ENCODE results near the gene RAB30. TPM values are rescaled to one million over a fixed set of nuclear protein-coding genes. Genes with fewer than 3 reads are reported as not detected.
"Not testable (repeated sequence)": the region's sequence is repeated elsewhere in the genome, so short reads cannot be mapped to it uniquely, and the experiment has no call there.

The RAB30 gene
- total RNA-seq, 1 donor from 2014 or later, result 14.8 TPM

DNA sequence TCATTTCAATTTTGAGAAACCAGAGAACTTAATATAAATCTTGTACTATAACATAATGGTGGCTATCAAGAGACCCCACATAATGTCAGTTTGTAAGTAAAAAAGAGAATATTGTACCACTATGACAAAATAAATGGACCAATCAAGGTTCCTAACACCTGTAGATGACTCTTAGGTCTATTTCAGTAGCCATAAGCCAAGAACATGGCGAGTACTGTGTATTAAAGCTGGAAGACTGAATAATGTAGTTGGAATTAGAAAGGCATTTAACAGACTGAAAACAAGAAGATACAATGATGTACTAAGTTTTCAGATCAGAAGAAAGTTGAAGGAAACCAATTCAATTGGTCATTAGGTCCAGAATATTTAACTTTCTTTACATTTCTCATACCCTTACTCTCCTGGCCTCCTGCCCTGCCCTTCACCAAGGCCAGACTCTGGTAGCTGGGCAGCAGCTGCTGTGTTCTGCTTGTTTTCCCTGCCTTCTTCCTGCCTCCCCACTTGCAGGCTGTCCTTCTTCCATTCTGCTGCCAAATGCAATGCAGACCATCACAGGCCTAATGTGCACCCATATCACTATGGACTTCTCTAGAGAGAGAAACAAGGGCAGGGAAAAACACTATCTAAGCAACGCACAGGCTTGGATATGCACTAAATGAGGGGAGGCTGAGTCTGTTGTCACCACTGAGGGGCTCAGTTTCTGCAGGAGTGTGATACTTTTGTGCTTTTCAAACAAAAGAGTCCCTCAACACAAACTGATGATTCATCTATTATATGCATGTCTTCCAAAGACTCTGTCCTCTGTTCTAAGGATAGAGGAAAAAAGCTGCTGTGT lies 60.1 kb downstream of the RAB30 start:
- no peak for DNase-seq (ENCODE audit: low read depth, low spot score)

DNA sequence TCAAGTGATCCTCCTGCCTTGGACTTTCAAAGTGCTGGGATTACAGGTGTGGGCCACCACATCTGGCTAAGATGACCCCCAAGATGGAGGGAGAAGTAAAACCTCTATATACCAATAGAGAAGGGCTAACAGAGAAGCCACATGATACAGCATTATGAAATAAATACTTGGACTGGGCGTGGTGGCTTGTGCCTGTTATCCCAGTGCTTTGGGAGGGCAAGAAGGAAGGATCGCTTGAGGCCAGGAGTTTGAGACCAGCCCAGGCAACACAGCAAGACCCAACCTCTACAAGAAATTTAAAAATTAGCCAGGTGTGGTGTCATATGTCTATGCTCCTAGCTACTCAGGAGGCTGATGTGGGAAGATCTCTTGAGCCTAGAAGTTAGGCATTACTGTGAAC lies 61.7 kb downstream of the RAB30 start:
- DNase-seq (ENCODE audit: low read depth, low spot score), result no peak

DNA sequence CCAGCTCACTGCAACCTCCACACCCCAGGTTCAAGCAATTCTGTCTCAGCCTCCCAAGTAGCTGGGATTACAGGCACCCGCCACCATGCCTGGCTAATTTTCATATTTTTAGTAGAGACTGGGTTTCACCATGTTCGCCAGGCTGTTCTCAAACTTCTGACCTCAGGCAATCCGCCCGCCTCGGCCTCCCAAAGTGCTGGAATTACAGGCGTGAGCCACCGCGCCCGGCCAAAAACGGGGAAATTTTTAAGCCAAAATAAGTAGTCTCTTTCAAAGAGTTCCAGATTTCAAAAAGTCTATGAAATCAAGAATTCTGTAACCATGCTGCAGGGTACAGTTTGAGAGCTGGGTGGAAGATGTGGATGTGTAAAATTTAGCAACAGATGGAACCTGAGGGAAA lies 62.6 kb downstream of the RAB30 start:
- DNase-seq (ENCODE audit: low read depth, low spot score), result not testable (repeated sequence)

DNA sequence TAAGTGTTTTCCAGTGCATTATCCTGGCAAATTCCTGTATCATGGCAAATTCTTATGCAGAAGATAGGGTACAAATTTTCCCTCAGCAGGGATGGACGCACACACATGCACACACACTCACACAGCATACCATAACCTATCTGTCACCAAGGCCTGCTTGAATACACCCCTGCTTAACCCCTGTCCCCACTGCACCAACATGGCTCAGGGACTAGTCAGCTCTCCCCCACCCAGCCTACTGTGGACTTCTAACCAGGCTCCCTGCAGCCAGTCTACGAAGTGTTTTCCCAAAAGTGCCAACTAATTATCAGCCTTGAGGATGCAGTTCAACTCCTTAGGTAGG lies 63.1 kb downstream of the RAB30 start:
- no peak for DNase-seq (ENCODE audit: low read depth, low spot score)

DNA sequence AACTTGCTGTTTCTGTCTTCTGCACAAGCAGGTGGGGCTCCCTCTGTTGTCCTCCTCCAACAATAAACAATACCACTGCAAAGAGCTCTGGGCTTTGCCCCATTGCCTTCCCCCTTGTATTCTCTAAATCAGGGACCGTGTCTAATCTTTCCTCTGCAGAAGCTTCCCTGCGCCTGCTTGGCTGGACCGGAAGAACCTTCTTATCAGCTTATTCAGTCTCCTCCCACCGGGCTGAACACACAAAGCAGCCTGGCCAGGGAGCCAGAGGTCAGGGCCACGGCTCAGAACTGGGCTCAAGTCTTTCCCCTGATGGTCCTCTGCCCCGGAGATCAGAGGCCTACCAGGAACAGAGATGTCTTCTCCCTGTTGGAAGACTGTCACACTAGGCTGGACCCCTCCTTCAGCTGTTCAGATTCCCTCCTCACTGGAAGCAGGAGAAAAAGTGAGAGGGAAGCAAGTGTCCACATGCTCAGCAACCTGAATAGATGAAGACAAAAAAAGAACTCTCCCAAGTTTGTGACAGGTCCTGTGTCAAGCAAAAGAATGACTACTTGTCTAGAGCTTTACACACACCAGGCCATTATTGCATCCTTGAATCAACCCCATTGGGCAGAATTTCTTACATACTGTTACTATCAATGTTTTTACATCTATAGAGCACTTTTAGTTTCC lies 63.7 kb downstream of the RAB30 start:
- DNase-seq (ENCODE audit: low read depth, low spot score), result peak; percentile 80

DNA sequence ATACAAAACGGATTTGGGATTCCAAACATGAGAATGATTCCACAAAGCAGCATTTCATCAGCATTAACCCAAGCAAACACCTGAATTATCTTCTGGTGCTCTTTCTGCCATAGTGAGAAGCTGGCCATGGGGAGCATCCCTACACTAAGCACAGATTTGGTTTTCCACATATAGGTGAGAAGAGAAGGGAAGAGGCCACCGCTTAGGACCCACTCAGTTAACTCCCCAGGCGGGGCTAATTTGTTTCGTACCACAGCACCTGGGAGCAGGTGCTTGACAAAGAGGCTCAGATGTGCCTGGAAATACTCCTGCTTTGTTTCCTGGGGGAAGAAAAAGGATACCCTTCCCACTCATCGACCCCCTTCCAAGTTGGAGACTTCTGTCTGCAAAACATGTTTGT lies 64.2 kb downstream of the RAB30 start:
- DNase-seq (ENCODE audit: low read depth, low spot score), result no peak

DNA sequence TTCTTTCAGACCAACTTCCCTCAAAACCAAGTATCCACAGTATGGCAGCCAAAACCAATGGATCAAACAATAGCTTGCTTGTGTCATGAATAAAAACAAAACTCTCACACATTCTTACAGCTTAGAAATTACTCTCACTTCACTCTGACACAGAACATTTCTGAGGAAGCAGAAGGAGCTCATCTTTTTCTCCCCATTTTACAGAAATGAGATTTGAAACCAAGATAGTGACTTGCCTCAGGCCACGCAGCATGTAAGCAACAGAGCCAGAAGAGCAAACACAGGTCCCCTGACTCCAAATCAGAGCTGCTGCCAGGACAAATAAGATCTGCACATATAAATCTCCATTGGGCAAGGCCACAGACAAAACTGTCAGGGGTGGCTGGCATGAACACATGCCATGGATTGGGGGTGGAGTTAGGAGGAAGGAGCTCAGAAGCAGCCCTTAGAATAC lies 64.8 kb downstream of the RAB30 start:
- no peak for DNase-seq (ENCODE audit: low read depth, low spot score)

DNA sequence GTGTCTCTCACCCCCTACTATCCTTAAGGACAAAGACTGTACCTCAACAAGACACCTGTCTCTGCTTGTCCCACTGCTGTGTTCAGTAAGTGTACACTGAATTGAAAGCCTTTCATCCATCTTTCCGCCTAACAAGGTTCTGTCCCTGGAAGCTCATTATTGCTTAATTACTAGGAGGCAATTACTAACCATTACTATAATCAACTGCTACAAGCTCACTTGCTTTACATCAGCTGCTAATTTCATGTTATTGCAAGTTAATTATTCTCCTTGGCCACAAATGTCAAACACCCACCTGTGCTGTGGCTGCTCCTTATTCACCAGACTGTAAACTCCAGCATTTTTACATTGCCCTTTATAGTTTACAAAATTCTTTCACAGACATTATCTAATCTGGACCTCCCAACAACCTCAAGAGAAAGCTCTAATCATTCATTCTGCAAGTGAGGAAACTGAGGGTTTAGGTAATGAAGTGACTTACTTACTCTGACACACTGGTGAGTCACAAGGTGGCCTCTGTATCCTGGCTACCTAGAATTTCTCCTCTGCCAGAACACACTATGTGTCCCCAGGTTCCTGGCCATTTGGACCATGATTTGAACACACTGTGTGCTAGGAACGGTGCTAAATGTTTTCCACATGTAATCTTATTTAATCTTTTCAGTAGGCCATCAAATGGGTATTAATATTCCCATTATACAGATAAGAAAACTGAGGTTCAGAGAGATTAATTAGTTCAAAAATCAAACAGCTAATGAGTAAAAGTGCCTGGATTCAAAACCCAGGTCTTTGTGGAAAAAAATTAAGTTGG lies 66.7 kb downstream of the RAB30 start:
- no peak for DNase-seq (ENCODE audit: low read depth, low spot score)

DNA sequence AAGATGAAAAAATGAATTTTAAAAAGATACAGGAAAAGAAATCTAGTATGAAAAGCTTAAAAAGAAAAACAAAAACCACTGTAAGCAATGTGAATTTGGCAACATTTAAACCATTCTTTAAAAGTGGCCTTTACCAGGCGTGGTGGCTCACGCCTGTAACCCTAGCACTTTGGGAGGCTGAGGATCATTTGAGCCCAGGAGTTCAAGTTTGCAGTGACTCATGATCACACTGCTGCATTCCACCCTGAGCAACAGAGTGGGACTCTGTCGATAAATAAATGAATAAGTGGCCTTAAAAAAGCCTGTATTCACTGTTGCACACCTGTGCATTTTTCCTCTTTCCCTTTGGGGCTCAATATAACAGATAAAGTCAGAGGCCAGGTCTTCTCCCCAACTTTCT lies 69.2 kb downstream of the RAB30 start:
- DNase-seq (ENCODE audit: low read depth, low spot score), result no peak

DNA sequence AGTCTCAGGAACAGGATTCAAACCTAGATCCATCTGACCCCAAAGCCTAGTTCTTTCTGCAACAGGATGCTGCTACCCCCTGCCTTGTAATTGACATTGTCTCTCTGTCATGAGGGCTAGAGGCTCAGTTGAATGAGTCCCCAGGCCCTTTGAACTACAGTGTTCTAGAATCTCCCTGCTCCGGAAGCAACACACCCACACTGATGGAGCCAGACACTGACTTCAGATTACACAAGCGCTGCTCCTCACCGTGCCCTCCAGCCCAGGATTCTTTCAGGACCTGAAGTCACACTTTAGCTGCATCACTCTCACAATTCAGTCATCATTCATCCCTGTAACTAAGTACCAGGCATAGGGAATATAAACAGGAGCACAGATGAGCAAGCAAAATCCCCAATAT lies 69.6 kb downstream of the RAB30 start:
- no peak for DNase-seq (ENCODE audit: low read depth, low spot score)

DNA sequence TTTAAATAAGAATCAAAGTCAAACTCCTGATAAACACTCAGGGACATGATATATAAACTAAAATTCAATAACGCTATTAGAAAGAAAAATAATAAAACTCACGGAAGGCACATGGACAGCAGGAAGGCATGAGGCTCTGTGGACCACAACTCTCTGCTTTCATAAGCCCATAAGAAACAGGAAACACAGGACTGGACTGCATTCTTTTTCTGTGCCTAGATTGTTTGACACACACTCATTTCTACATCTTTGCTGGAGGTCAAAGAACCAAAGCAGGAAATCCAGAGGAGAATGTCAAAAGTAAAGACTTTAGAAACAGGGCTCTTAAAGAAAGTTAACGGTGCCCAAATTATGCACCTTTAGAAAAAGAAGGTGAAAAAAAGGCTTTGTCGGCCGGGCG lies 71.3 kb downstream of the RAB30 start:
- DNase-seq (ENCODE audit: low read depth, low spot score), result no peak

DNA sequence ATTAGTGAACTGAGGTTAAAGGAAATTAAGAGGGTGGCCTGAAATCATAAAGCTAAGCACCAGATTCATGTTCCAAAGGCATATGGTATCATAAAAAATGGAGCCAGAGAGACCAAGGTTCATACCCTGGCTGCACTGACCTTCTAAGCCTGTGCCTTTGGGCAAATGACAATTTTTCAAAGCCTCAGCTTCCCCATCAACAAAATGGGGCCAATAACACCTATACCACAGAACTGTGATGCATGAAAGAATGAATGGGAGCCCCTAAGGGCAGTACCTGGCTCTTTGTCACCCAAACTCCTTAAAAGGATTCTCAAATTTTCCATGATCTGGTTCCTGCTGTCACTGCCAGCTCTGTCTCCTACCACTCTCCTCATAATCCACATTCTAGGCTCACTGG lies 72.5 kb downstream of the RAB30 start:
- no peak for DNase-seq (ENCODE audit: low read depth, low spot score)

DNA sequence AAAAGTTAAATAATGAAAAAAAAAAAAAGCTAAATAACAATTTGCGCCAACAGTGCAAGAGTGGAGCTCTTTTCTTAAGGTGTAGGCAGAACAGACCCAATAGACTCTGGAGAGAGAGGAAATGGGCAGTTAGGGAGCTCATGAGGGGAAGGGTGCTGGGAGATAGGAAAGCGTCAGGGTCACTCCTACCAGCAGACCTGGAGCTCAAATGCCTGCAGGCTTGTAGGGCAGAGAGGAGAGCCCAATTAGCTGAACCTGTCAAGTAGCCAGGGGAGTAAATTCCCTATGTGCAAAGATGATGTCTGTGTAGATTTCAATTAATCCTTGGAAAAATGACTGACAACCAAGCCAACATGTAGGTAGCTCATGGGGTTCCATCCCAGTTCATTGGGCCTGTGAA lies 73.0 kb downstream of the RAB30 start:
- DNase-seq (ENCODE audit: low read depth, low spot score), result no peak

DNA sequence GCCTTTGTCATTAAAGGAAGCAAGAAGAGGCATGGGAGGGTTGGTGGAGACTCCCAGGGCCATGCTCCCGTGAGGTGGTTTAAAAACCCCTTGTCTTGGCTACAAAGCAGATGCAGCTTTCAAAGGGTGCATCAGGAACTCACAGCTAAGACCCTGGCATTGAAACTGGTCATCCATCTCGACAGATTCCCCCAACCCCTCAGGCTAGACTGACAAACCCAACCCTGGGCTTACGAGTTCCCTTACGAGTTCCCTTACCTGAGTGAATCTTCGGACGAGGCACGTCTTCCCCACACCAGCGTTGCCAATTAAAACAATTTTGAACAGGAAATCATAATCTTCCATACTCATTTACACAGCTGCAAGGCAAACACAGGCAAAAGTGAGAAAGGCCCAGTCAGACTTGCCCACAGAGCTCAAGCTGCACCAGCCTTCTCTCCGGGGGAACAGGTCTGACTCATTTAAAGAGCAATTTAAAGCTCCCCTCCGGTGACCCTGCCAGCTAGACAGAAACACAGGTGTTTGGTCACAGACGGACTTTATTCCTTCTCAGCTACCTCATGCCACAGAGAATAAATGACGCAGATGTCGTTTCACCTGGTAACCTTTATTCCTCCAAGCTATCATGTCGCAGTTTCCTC lies 74.6 kb downstream of the RAB30 start:
- DNase-seq (ENCODE audit: low read depth, low spot score), result no peak

DNA sequence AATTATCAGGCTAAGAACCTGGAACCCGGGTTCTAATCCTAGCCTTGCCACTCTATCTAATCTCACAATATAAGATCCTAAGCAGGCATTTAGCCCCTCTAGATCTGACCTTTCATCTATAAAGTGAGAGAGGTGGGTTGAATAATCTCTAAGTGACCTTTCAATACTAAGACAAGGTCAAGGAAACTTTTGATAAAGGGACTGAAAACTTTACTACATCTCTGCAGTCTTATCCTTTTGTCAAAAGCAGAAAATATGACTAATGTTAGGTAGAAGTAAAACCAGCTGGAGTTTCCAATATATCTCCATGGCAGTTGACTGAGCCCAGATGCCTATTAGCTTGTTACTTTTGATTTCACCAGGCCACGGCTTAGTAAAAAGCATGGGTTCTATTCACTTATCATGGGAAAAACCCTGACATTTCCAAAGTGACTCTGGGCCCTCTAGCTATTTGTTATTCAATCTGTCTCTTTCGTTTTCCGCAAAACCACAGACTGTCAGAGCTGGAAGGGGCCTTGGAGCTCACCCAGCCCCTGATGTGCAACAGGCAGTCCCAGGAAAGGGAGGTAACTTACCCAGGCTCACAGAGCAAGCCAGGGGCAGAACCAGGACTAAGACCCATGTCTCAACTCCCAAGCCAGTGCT lies 75.8 kb downstream of the RAB30 start:
- no peak for DNase-seq (ENCODE audit: low read depth, low spot score)

DNA sequence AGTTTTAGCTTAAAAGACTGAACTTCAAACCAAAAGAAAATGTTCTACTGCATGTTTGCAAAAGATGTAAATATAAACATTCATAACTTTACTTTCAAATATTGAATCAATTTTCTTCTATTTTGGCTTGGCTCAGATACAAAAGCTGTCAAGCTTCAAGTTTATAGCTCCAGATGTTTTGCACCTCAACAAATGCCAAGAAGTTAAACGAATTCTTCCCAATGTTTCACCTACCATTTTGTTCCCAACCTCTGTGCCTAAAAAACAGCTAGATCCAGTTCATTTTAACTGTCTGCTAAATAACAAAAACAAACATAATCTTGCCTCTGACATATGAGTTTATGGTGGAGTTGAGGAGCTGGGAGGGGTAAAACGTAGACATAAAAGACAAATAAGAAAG lies 76.5 kb downstream of the RAB30 start:
- DNase-seq (ENCODE audit: low read depth, low spot score), result no peak

DNA sequence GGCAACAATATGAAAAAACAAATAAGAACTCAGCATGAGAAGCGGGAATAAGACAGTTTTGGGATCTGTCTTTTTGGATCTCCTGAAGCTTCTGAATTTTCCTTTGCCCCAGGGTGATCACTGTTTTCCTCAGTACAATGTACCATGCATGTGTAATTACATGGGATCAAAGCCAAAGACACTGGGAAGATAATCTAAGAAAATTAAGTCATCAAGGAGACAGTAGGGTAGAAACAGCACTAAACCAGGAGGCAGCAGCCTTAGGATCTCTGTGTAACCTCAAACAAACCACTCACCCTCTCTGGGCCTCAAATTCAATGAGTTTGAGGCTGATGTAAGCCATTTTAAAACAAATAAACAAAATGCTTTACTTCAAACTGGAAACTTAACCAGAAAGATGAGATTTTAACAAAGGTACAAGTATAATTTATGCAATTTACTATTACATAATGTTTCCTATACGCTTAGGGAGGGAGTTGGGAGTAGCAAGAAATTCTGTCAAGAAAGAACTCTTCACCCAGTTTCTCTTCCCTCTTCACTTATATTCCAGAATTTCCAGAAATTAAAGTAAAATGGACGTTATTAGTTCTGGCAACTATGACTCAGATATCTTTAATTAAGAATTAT lies 77.0 kb downstream of the RAB30 start:
- no peak for DNase-seq (ENCODE audit: low read depth, low spot score)

DNA sequence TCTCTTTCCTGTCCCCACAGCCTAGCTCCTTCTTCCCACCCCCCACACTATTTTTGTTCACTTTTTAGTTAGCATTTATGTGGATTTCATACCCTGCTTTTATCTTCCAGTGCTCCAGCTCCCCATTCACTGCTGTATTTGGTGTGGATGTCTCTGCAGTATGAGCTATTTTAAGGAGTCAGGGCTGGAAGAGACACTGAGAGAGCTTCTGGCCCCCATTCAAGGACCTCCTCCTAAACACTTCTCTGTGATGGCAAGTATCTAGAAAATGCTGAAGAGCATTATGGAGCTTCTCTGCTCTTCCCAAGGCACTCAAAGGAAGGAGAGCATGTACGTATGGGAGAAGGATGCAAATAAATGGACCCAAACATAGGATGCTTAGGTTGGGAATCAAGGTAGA lies 79.5 kb downstream of the RAB30 start:
- DNase-seq (ENCODE audit: low read depth, low spot score), result no peak

DNA sequence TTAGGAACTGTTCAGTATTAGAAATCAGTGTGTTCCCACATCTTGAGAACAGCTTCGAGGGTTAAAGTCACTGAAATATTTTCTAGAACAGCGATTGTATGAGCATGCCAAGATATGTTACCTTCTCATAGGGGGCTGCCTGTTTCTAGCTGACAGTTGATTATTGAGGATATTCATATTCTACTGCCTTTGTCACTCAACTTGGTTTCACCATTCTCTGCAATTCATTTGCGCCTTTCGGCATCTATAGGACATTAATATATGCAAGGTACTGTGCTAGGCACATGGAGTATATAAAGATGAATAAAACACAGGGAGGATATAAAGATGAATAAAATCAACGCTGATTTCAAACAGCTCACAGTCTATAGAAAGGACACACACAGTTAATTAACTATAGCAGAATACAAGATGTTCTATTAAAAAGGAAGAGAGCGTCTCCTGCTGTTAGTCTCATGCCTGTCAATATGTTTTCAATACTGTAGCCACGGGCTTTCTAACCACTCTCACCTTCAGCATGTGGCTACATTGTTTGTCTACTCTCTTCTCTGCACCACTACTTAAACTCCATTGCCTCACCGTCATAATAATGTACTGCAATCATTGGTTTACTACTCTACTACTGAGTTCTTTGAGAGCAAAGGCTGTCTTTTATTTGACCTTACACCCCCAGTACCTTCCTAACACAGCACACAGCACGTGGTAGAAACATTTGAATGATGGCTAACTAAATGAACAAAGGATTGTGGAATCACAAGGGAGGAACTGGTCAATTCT lies 81.9 kb downstream of the RAB30 start:
- no peak for DNase-seq (ENCODE audit: low read depth, low spot score)
